ENCODE measurements around the gene TMIGD1.

The TMIGD1 gene

GRCh38 chr17:30300818-30301217 is 33.0 kb downstream of the TMIGD1 start:
- TF ChIP-seq CTCF (IDR thresholded peaks at IDR 0.05; ENCODE audit: low read depth, low read length): no peak
- no peak overlapping the region for H3K4me3 ChIP-seq (ENCODE audit: low read depth, low read length)

DNA sequence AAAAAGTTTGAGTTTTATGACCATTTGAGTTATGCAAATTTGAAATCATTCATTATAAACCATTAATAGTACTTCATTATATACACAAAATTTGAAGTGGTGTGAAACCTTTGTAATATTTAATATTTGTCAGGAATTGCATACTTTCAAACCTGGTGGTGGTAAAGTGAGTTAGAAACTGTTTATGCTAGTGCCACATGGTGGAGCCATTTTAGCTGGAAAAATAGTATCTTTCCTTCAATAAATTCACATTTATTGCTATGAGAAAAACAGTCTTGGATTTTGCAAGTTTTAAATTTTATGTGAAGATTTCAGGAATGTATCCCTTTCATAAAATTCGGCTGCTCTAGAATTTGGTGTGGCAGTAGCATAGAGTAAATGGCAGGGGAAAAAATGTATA is 34.9 kb downstream of the TMIGD1 start:
- TF ChIP-seq CTCF (IDR thresholded peaks at IDR 0.05; ENCODE audit: low read depth, low read length): no peak
- no peak overlapping the region for H3K4me3 ChIP-seq (ENCODE audit: low read depth, low read length)

DNA sequence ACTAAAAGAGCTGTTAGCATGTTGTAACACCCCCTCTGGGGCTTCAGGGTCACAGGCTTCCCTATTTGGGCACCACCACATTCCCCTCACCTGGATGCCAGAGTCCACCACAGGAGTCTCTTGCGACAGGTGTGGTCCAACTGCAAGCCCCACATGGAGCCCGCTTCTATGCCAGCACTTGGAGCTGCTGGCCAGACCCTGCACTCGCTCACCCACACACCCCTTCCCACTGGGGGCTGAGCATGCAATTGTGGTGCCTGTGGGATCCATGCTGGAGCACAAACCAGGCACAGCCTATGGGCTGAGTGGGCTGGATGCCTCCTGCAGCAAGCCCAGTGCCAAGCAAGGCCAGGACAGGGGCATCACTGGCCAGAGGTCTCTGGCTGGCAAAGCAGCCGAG is 36.1 kb downstream of the TMIGD1 start:
- no peak overlapping the region for H3K4me3 ChIP-seq (ENCODE audit: low read depth, low read length)
- TF ChIP-seq CTCF (IDR thresholded peaks at IDR 0.05; ENCODE audit: low read depth, low read length): no peak

DNA sequence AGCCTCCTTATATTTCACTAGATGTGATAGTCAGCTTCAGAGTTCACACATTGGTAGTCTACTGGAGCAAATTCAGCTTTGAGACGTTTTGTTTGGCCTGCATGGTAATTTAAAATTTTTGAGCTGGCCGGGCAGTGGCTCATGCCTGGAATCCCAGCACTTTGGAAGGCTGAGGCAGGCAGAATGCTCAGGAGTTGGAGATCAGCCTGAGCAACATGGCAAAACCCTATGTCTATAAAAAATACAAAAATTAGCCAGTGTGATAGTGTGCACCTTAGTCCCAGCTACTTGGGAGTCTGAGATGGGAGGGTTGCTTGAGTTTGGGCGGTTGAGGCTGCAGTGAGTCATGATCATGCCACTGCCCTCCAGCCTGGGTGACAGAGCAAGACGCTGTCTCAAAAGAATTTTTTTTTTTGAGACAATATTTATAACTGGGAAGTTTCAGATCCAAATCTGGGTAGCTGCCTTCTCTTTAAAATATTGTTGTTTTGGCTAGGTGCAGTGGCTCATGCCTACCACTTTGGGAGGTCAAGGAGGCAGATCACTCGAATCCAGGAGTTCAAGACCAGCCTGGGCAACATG is 37.3 kb downstream of the TMIGD1 start:
- H3K4me3 ChIP-seq (ENCODE audit: low read depth, low read length): no peak overlapping the region
- no peak for TF ChIP-seq CTCF (IDR thresholded peaks at IDR 0.05; ENCODE audit: low read depth, low read length)

DNA sequence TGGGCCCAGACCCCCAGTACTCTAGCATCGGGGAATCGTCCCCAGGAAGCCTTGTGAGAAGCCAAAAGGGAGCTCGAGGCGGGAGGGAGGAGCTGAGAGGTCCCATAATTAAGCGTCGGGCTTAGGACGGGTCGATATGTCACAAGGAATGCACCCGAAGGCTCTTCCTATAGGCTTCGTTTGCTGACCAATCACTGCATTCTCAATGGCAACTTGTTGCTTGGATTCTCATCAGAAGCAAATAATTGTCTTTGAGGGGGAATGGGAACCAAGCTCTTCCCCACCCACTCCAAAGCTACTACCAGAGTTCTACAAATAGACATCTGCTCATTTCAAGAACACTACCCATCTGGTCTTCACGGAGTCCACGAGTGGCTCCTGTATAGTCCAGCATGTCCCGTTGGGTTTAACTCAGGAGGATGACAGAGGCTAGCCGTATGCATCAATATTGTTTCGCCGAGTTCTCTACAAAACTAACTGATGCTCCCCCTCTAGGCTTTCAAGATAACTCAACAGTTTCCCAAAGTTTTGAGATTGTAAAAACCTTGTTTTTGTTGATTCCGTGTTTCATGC is 41.5 kb downstream of the TMIGD1 start:
- peak overlapping the region; percentile 94 for H3K4me3 ChIP-seq (ENCODE audit: low read depth, low read length)

DNA sequence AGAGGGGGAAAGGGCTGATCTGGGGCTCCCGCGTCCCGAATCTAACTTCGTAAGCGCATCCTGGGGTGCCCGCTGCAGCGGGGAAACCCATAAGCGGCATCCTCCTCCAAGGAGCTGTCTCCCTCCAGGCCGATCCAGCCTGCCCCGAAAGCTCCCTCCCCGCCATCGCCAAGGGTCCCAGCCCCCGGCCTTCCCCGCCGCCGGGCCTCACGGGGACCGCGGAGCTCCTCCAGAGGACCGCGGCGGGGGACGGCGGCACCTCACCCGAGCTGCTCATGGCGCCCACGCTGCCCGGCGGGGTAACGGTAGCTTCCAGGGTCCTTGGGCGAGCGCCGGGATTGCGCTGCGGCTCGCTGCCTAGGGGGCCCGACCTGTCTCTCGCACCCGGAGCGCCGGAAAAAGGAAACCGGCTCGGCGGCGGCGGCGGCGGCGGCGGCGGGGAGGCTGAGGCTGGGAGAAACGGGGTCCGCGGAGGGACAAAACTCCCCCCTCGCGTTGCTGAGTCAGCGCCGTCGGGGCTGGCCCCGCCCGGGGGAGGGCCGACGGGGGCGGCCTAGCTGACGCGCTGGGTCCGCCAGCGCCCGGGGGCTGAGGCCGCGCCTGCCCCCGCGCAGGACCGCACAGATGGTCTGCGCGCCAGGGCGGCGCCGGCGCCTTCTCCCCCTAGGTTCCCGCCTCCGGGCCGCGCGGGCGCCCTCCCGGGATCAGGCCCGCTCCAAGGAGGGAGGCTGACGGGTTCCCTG is 42.1 kb downstream of the TMIGD1 start, which contains the start of gene BLMH:
BLMH (minus strand) TSS at position 402 of the 743 bp plus-strand sequence; CDS start at position 277, 125 bp downstream.
- H3K4me3 ChIP-seq (ENCODE audit: low read depth, low read length): peak within 1 kb of the TSS; percentile 94
- TF ChIP-seq CTCF (IDR thresholded peaks at IDR 0.05; ENCODE audit: low read depth, low read length): no peak

More for the DNA sequence above, 41.5 kb downstream of the TMIGD1 start:
- no peak for TF ChIP-seq CTCF (IDR thresholded peaks at IDR 0.05; ENCODE audit: low read depth, low read length)

Measured in WI38 (cell line).